ENCODE results near the gene ALDH4A1.
"Not testable (repeated sequence)": the region's sequence is repeated elsewhere in the genome, so short reads cannot be mapped to it uniquely, and the experiment has no call there.

Gene ALDH4A1

DNA sequence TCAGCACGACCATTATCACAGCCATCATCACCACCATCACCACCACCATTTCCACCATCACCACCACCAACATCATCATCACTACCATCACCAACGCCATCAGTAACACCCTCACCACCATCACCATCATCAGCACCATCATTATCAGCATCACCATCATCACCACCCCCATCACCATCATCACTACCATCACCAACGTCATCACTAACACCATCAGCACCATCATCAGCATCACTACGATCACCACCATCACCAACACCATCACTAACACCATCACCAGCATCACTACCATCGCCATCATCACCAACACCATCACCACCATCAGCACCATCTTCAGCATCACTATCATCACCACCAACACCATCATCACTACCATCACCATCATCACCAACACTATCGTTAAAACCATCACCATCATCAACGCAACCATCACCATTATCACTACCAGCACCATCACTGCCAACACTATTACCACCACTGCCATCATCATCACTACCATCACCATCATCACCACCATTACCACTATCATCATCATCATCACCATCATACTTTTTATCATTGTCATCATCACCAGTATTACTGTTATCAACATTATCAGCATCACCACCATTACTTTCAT lies 44.2 kb downstream of the ALDH4A1 start:
- no peak for DNase-seq (ENCODE audit: low read depth in 2 of 3, low spot score in 1 of 3)

DNA sequence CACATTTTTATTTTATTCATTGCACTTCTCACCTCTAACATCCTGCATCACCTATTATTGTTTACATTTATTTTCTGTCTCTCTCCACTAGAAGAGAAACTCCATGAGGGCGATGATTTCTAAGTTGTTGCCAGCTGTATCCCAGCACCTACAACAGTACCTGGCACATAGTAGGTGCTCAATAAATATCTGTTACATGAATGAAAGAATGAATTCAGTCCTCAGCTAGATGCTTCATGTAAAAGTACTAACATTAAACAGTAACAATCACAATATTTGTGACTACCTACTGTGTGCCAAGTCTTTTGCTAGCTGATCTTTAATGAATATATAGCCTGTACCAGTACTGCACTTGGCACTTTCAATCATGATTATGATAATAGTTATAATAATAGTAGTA lies 45.9 kb downstream of the ALDH4A1 start:
- no peak for DNase-seq (ENCODE audit: low read depth in 2 of 3, low spot score in 1 of 3)

DNA sequence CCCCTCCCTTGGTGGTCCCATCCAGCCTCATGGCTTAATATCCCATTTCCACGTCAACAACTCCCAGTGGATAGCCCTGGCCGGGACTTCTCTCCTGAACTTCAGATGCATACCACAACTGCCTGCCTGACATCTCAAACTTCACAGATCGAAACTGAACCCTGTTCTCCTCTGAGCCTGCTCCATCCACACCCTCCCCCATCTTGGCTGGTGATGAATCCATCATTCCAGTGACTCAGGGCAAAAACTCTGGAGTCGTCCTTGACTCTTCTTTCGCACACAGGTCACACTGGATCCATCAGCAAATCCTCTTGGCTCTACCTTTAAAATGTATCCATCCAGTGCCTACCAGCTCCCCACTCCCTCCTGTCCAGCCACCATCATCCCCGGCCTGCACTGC lies 46.8 kb downstream of the ALDH4A1 start:
- no peak for DNase-seq (ENCODE audit: low read depth in 2 of 3, low spot score in 1 of 3)

DNA sequence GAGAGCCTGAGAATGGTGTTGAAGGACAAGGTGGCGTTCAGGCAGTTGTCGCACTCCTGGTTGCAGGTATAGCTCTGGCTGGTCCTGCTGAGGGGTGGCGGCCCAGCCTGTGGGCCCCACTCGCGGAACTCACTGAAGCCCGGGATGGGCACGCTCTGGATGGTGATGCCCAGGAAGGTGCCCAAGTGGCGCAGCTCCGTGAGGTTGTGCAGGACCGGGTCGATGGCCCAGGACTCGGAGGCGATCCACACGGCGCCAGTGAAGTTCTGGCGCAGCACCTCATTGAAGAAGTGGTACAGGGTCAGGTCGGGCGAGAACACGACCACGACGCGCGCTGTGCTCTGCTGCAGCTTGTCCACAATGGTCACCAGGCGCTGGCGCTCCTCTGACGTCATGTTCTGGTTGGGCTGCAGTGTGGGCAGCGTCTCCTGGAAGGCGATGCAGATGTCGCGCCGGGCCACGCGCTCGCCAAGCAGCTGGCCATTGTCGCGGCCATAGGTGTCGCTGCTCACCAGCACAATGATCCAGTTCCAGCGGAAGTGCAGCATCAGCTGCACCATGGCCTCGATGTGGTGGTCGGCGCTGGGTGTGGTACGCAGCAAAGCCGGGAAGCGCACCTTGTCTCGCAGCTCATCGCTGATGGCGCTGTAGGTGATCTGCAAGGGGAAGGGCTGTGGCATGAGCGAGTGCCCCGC lies 47.9 kb downstream of the ALDH4A1 start:
- DNase-seq (ENCODE audit: low read depth in 2 of 3, low spot score in 1 of 3), result no peak

DNA sequence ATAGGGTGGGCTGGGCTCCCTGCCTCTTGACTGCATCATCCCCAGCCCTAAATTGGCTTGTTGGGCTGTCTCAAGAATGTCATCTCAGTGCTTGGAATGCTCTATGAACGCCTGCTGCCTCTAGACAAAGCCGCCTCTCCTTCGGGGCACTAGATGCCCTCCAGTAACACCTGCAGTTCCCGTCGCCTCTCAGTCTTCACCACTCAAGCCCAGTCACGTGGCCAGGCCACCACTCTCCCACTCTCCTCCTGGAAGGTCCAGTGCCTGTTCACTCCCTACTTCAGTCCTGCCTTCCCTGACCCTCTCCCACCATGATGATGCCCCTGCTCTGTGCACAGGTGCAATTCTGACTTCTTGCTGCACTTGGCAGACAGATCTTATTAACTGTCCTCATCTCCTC lies 49.9 kb downstream of the ALDH4A1 start:
- no peak for DNase-seq (ENCODE audit: low read depth in 2 of 3, low spot score in 1 of 3)

DNA sequence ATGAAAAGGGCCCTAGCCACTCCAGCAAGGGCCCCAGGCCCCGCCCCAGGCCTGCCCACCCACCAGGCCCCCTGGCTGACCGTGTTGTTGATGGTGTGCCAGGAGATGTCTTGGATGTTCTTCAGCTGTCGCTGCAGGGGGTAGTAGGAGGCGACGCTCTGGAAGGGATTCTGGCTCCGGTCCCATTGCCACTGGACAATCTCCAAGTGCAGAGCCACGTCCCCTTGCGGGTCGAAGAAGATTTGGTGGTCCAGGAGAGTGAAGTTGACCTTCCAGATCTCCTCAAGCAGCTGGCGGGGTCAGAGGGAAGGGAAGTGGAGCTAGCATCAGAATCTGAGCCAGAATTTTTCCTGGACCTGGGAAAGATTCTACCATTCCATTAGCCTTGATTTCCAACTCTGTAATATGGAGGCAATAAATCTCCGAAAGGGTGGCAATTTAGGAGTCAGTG lies 53.1 kb downstream of the ALDH4A1 start:
- DNase-seq (ENCODE audit: low read depth in 2 of 3, low spot score in 1 of 3), result no peak

DNA sequence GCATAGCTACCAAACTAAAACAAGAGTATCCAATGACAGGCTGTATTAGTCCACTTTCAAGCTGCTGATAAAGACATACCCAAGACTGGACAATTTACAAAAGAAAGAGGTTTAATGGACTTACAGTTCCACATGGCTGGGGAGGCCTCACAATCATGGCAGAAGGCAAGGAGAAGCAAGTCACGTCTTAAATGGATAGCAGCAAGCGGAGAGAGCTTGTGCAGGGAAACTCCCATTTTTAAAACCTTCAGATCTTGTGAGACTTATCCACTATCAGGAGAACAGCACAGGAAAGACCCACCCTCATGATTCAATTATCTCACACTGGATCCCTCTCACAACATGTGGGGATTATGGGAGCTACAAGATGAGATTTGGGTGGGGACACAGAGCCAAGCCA lies 54.6 kb downstream of the ALDH4A1 start:
- DNase-seq (ENCODE audit: low read depth in 2 of 3, low spot score in 1 of 3), result not testable (repeated sequence)

DNA sequence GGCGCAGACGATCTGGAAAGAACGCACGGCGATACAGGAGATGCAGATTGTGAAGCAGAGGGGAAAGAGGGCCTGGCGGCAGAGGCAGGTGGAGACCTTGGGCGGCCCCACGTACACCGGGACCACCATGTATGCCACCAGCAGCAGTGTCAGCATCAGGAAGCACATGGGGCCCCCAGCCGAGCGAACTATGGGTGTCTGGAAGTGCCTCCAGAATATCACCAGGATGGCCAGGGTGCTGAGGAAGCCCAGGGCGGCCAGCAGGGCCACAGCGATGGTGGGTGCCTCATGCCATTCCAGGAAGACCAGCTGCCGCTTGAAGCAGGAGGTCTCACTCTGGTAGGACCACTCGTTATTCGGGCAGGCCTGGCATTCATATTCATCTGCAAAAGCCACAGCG lies 62.2 kb downstream of the ALDH4A1 start:
- DNase-seq (ENCODE audit: low read depth in 2 of 3, low spot score in 1 of 3), result no peak

DNA sequence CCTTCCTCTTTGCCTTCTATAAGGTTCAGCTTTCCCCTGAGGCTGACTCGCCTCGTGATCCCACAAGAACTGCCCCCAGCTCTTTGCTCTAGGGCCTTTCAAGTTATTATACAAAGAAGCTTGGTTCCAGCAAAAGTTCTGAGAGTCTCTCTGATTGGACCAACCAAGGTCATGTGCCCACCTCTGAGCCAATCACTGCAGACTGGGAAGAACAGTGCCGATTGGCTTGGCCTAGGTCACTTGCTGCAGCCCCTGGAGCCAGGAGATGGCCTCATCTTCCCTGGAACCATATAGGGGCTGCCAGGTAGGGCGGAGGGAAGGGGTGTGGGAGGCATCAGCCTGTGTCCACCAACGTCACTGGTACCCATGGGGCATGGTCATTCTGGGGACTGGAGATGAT lies 65.7 kb downstream of the ALDH4A1 start:
- DNase-seq (ENCODE audit: low read depth in 2 of 3, low spot score in 1 of 3), result no peak

DNA sequence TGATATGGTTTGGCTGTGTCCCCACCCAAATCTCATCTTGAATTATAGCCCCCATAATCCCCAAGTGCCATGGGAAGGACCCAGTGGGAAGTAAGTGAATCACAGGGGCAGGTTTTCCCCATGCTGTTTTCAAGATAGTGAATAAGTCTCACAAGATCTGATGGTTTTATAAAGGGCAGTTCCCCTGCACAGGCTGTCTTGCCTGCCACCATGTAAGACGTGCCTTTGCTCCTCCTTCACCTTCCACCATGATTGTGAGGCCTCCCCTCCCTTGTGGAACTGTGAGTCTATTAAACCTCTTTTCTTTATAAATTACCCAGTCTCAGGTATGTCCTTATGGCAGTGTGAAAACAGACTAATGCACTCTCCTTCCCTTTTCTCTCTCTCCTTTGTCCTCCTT lies 70.0 kb downstream of the ALDH4A1 start:
- DNase-seq (ENCODE audit: low read depth in 2 of 3, low spot score in 1 of 3), result not testable (repeated sequence)

DNA sequence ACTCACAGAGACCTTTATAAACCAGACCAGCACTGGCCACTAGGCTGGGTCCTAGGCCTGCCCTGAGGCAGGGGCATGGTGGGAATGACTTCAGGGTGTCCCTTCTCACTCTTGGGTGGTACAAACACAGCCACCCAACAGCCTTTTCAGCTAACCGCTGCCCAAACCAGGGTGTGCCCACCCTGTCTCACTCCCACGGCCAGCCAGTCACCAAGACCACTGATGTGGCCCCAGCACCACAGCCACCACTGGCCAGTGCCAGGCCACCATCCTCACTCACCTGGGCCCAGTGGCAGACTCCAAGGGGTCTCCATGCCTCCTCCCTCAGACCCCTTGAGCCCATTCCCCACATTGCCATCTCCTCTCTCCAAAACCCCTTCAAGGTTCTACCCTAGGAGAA lies 70.7 kb downstream of the ALDH4A1 start:
- no peak for DNase-seq (ENCODE audit: low read depth in 2 of 3, low spot score in 1 of 3)

DNA sequence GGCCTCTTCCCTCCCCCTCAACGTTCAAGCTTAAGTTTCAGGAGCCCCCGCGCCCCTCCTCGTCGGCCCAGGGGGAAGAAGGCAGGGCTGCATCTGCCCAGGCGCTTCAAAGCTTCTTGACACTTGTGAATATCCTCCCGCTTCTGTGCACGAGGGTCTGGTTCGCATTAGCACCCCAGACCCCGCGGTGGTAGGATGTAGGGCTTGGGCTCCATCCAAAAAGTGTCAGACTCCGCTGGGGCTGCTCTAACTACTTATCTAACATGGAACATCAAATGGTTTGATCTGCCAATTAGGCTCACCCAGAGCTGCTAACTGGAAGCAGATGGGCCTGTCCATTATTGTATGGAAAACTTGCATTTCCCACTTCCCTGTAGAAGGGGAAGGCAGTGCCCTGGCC lies 71.8 kb downstream of the ALDH4A1 start:
- no peak for DNase-seq (ENCODE audit: low read depth in 2 of 3, low spot score in 1 of 3)

DNA sequence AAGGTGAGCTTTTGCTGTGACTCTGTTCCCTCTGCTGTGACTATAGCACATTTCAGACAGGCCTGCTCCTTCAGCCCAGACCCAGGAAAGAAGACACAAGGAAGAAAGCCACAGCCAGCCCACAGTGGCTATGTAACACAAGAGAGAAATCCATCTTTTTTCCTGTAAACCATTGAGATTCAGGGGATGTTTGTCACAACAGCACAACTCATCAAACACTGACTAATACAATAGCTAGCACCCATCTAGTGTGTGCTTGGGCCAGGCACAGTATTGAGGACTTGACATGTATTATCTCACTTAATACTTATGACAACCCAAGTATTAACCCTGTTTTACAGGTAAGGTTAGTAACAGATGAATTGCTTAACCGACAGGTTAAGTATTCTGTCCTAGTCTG lies 72.7 kb downstream of the ALDH4A1 start:
- no peak for DNase-seq (ENCODE audit: low read depth in 2 of 3, low spot score in 1 of 3)

DNA sequence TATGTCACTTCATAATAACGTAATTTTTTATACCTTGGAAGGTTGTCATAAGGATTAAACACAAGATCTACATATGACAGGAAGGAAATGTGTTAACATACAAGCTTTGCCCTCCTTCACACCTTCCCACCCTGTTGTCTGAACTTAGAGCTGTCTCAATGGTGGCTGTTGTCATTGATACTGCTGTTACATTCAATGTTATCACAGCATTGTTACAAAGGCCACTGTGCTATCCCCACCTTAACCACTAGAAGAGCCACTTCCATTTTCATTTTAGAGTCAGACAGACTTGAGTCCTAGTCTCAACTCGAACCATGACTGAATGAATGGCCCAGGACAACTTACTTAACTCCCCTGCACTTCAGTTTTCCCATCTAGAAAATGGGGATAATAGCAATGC lies 74.1 kb downstream of the ALDH4A1 start:
- no peak for DNase-seq (ENCODE audit: low read depth in 2 of 3, low spot score in 1 of 3)

DNA sequence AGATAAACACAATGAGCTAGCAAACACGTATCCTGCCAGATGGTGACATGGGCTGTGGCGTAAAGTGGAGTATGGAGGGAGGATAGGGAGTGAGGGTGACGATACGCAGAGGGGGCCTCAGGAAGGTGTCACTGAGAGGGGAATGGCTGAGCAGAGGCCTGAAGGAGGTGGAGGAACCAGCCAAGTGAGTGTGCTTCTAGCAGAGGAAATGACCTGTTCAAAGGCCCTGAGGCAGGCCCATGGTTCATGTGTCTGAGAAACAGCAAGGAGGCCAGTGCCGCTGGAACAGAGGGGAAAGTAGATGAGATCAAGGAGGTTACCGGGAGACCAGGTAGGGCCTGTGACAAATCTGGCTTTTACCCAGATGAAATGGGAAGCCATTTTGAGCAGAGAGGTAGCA lies 78.9 kb downstream of the ALDH4A1 start:
- DNase-seq (ENCODE audit: low read depth in 2 of 3, low spot score in 1 of 3), result no peak
